GM12873 (cell line): ENCODE data around the gene U2AF2.

ENCODE experiments used
- TF ChIP-seq, protein P1 (sequence below): IDR thresholded peaks from 2 replicates; pipeline ENCODE4 v1.5.1; 2012; ENCODE audit warnings: low read depth, mild to moderate bottlenecking, moderate library complexity, low read length, control low read depth; ENCODE audit not compliant: insufficient read depth; ENCODE audit errors: missing control alignments

Gene U2AF2

DNA sequence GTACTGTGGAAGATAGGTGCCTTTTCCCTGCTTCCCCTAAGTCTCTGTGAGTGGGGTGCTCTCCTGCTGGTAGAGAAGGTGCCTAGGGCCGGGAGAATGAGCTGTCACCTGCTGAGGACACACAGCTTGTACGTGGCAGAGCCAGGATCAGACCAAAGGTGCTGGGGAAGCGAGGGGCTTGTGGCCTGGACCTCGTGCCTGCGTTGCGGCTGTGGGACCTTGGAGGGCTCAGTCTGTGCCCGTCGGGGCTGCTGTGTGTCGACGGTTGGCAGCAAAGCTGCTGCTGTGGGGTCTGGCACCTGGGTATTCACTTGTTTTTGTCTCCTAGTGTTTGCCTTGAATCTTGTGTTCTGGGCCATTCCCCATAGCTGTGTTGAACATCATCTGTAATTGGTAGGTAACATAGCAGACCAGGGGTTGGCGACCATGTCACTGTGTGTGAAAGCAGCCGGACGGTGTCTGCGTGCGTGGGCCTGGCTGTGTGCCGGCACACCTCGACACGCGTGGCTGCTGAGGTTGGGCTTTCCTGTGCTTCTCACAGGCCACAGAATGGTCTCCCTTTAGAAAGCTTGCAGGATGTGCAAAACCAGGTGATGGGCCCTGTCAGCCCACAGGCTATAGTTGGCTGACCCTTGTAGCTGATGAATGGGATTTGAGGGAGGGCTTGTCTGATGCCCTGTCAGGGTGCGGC is 9.2 kb downstream of the U2AF2 start:
- TF ChIP-seq, protein P1, sequence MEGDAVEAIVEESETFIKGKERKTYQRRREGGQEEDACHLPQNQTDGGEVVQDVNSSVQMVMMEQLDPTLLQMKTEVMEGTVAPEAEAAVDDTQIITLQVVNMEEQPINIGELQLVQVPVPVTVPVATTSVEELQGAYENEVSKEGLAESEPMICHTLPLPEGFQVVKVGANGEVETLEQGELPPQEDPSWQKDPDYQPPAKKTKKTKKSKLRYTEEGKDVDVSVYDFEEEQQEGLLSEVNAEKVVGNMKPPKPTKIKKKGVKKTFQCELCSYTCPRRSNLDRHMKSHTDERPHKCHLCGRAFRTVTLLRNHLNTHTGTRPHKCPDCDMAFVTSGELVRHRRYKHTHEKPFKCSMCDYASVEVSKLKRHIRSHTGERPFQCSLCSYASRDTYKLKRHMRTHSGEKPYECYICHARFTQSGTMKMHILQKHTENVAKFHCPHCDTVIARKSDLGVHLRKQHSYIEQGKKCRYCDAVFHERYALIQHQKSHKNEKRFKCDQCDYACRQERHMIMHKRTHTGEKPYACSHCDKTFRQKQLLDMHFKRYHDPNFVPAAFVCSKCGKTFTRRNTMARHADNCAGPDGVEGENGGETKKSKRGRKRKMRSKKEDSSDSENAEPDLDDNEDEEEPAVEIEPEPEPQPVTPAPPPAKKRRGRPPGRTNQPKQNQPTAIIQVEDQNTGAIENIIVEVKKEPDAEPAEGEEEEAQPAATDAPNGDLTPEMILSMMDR: no peak

DNA sequence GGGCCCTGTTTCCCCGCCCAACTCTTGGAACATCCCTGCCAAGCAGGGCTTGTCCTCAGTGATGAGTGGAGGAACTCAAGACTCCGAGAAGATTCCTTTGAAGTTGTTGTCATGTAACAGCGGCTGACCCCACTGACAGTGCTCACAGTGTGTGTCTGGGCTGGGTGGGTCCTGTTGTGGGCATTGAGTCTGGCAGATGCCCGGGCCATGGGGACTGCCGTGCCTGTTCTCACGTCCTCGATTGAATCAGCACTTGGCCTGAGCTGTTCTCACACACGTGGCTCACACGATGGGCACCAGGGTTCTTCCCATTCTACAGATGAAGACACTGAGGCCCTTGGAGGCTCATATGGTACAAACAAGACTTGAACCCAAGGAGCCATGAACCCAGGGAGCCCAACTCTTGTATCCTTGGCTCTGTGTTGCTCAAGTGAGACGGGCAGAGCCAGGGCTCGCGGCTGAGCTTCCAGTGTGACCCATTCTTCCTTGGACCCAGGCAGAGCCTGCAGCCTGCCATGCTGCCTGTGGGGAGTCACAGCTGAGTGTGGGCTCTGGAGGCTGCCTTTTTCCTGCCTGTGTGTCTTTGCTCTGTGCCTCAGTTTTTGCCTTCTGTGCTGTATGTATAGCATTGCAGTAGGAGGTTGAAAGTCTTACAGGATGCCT is 11.6 kb downstream of the U2AF2 start:
- TF ChIP-seq, protein P1: no peak

DNA sequence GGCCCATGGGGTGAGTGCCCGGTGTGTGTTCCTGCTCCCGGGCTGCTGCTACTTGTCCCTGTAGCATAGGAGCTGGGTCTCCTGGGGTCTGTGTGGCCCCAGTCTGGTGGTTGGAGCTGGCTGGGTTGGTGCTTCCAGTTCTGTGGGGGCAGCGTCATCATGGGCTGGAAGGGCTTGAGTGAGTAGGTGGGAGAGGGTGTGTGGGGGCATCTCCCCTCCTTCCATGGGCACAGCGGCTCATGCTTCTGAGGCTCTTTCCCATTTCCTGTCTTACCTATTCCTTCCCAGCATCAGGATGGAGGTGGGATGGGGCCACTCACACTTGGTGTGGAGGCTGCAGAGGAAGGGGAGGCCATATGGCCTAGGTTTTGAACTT is 12.2 kb downstream of the U2AF2 start:
- TF ChIP-seq, protein P1: no peak

DNA sequence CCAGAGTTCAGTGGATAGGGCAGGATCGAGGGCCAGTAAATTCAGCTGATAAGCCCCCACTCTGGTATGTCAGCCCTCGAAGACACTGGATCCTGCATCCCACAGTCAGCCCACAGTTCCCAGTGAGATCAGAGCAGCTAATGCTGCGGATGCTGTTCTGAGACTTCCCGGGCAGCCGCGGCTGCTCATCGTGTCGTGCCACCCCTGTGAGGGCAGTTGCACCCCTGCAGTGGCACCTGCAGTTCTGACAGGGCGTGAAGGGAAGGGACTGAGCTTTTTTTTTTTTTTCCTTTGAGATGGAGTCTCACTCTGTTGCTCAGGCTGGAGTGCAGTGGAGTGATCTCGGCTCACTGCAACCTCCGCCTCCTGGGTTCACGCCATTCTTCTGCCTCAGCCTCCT is 12.7 kb downstream of the U2AF2 start:
- TF ChIP-seq, protein P1: no peak

DNA sequence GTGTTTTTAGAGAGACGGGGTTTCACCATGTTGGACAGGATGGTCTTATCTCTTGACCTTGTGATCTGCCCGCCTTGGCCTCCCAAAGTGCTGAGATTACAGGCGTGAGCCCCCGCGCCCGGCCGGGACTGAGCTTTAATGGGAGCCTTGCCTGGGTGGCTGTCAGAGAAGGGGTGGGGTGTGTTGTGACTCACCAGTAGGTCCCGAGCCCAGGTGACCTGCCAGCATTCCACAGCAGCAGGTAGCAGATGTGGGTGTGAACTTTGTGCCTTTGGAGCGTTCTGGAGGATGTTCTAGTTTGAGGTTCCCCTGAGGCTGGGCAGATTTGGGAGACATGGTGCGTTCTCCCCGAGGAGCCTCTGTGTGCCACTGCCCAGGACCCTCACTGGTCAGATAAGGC is 13.1 kb downstream of the U2AF2 start:
- TF ChIP-seq, protein P1: no peak

DNA sequence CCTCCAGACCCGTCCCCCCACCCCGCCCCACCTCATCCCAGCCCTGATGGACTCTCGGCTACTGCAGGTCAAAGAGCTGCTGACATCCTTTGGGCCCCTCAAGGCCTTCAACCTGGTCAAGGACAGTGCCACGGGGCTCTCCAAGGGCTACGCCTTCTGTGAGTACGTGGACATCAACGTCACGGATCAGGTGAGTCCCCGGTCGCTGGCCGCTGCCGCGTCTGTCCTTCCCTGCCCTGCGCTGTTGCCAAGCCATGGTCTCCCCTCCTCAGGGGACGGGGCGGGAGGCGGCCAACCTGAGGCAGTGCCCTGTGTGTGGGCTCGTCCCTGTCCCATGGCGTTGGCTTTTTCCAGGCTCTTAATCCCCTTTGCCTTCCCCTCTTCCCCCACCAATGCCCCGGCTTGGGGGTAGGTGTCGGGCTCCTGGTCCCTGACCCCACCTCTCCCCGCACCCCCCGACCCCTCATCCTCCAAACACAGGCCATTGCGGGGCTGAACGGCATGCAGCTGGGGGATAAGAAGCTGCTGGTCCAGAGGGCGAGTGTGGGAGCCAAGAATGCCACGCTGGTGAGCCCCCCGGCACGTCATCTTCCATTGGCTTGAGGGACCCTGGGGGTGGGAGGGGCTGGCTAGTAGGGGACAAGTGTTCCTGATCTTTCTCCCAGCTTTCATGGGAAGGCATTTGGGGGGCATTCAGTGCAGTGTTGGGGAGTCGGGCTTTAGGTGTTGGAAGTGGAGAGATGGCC is 13.9 kb downstream of the U2AF2 start:
- TF ChIP-seq, protein P1: no peak

DNA sequence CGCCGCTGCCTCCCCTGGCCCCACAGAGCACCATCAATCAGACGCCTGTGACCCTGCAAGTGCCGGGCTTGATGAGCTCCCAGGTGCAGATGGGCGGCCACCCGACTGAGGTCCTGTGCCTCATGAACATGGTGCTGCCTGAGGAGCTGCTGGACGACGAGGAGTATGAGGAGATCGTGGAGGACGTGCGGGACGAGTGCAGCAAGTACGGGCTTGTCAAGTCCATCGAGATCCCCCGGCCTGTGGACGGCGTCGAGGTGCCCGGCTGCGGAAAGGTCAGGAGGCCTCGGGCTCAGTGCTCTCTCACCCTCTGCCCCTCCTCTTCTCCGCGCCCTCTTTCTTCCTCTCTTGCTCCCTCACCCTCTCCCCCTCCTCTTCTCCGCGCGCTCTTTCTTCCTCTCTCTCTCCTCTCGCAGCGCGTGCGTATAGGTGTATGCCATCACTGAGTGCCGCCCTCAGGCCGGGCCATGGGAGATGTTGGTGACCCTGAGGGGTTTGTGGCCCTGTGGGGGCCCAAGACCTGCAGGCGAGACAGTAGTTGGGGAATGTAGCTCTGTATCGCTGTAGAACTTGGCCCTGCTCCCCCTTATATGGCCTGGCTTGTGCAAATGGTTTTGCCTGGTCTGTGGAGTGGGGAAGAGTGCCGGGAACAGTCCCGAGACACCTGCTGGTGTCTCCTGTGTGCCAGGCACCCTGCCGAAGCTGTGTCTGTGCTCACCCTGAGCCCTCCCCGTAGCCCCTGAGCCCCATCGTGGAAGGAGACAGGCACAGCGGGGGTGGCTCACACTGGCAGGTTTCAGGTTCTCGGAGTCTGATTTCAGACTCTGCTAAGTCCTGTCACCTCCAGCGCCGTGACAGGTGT is 14.8 kb downstream of the U2AF2 start:
- TF ChIP-seq, protein P1: no peak
